ENCODE data around the gene ADGRL1.
"Not testable (repeated sequence)": the region's sequence is repeated elsewhere in the genome, so short reads cannot be mapped to it uniquely, and the experiment has no call there.

The ADGRL1 gene

DNA sequence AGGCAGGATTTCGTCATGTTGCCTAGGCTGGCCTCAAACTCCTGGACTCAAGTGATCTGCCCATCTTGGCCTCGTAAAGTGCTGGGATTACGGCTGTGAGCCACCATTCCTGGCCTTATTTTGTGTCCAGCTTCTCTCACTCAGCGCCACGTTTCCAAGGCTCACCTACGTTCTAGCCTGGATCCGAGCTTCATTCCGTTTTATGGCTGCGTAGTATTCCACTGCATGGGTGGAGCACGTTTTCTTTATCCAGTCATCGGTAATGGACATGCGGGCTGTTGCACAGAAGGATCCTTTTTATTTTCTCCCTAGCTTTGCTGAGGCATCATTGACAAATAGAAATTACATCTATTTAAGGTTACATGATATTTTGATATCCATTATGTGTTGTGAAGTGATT lies 16.6 kb downstream of the ADGRL1 start:
- no peak for DNase-seq (ENCODE audit: low spot score)

DNA sequence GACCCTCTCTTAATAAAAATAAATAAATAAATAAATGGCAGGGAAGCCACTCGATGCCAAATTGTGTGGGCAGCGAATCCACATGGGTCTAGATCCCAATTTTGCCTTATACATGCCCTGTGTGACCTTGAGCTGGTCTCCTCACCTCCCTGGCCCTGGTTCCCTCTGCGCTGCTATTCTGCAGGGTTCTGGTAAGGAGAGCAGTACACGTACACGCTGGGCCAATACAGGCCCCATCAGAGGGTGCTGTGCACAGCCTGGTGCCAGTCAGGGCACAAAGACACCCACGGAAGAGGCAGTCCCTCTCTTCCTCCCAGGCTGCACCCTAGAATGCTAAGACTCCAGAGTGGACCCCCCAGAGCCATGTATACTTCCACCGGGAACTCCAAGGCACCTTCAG lies 17.9 kb downstream of the ADGRL1 start:
- not testable (repeated sequence) for DNase-seq (ENCODE audit: low spot score)

DNA sequence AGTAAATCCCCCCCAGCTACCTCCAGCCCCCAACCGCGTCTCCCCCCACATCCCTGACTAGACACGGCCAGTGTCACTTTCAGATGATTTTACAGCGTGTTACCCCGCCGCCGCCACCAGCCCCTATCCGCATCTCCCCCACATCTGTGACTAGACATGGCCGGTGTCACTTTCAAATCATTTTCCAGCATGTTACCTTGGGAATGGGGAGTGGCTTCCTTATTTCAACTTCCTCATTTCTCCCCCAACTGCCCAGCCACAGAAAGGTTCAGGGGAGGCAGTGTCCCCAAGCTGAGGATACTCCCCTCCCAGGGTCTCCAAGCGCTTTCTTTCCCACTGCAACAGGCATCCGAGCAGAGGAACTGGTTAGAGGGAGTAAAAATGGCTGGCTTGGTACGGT lies 18.4 kb downstream of the ADGRL1 start:
- no peak for DNase-seq (ENCODE audit: low spot score)

DNA sequence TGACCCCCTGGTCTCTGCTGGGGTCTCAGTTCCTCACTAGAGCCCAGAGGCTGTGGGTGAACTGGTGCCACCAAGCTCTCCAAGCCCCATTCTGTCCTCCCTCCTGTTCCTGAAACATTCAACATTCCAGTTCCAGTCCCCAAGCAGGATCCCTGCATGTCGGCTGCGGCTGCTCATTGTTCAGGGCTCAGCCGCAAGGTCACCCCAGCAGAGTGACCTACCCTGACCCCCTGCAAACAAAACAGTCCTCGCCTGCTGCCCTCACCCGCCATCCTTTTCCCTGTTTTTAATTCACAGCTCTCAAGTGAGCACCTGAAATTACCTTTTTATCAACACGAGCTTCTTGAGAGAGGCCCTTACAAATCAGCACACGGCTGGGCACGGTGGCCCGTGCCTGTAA lies 19.3 kb downstream of the ADGRL1 start:
- DNase-seq (ENCODE audit: low spot score), result not testable (repeated sequence)

DNA sequence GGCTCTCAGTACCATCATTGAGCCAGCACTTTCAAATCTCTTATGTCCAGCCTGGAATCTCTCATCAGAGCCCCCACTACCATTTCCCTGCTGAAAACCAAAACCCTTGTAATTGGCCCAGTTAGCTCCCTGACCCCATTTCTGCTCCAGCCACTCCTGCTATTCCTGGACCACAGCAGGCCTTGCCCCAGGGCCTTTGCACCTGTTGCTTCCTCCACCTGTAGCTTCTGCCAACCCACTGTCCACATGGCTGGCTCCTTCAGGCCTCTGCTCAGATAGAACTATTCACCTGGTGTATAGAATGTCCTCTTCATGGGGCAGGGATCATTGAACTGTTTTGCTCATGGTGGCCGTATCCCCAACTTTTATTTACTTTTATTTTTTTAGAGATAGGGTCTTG lies 20.3 kb downstream of the ADGRL1 start:
- DNase-seq (ENCODE audit: low spot score), result not testable (repeated sequence)

DNA sequence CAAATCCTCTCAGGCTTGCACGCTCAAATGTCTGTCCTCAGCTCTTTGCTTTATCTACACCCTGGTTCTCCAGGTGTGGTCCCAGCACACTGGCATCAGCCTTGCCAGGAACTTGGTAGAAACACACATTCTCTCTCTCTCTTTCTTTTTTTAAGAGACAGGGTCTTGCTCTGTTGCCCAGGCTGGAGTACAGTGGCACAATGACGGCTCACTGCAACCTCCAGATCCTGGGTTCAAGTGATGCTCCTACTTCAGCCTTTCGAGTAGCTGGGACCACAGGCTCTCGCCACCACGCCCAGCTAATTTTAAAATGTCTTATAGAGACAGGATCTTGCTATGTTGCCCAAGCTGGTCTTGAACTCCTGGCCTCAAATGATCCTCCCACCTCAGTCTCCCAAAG lies 20.8 kb downstream of the ADGRL1 start:
- DNase-seq (ENCODE audit: low spot score), result no peak

DNA sequence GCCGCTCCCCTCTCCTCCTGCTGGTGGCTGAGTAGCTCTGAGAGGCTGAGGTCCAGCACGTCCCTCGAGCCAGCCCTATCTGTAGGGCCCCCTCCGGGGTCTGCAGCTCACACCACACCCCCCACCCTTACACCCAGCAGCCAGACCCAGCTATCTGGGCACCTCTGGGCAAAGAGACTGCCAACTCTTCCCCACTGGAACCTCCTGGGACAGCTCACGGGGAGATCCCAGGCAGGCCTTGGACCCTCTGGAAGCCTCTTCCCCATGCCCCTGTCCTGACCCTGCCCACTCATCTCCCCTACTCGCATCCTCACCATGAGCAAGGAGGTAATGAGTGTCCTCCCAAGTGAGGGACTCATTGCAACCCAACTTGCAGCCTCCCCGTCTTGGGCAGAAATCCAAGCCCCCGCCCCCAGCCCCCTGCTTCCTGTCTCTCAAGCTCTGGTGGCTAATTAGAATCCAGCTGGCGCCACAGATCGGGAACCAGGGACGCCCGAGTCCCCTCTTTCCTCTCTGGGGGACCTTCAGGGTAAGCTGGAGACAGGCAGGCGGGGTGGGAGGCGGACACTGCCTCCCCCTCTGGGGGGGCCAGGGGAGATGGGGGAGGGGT lies 22.1 kb downstream of the ADGRL1 start:
- no peak for DNase-seq (ENCODE audit: low spot score)

DNA sequence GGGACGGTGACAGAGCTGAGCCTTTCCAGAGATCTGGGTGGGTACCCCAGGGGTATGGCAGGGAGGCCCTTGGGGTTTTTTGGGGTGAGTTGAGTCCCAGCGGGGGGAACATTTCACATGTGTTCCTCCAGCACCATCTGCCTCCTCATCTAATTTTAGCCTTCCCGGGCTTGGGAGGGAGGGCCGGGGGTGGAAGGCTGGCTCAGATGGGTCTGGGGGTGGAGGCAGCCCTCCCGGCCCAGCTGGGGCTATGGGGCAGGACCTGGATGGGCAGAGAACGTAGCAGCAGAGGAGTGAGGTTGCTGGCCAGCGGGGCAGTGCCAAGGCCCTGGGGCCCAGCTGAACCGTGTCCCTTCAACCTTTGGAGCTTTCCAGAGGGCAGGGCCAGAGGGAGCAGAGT lies 23.5 kb downstream of the ADGRL1 start:
- no peak for DNase-seq (ENCODE audit: low spot score)

DNA sequence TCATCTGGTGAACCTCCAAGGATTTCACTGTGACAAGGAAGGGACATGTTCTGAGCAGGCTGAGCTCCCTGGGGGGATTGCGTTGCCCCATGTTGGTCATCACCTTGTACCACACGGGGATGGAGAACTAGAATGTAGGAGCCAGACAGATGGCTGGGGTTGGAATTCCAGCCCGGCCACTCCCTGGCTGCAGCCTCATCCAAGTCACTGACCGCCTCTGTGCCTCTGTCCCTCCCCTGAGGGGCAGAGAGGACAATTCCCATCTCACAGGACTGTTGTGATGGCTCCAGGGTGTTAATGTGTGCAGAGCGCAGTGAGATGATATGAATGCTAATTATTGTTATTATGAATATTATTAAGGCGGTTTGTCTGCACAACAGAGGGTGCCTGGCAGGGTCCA lies 24.1 kb downstream of the ADGRL1 start:
- no peak for DNase-seq (ENCODE audit: low spot score)

DNA sequence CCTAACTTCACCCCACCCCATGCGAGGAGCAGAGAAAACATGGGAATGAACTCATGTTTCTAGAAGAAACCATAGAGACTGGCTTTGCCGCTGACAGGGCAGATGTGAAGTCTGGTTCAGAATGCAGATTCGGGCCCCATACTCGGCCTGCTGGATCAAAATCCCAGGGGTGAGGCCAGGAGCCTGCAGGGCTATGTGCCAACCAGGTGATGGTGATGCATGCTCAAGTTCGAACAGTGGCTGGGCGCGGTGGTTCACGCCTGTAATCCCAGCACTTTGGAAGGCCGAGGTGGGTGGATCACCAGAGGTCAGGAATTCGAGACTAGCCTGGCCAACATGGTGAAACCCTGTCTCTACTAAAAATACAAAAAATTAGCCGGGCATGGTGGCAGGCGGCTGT lies 24.8 kb downstream of the ADGRL1 start:
- not testable (repeated sequence) for DNase-seq (ENCODE audit: low spot score)

DNA sequence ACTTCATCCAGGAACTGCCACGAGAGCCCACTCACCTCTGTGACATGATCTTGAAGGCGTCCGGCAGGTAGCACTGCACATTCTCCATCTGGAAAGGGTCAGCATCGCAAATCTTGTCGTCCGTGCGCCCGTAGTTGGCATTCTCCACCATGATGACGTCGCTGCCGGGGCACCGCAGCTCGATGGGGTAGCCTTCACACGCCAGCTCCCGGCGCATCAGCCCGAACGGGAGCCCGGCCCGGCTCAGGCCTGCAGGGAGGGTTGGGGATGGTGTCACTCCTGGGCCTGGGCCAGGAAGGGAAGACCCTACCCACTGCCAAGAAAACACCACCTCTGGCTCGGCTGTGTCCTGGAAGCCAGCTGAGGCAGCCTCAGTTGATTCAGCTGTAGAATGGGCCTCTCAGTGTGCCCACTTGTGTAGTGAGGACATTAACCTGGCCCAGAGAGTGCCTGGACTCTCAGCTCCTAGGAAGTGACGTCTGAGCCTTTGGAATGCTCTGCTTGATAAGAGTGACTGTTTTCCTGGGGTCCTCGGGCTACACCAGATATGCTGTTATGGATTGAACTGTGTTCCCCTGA lies 28.4 kb downstream of the ADGRL1 start:
- no peak for DNase-seq (ENCODE audit: low spot score)

DNA sequence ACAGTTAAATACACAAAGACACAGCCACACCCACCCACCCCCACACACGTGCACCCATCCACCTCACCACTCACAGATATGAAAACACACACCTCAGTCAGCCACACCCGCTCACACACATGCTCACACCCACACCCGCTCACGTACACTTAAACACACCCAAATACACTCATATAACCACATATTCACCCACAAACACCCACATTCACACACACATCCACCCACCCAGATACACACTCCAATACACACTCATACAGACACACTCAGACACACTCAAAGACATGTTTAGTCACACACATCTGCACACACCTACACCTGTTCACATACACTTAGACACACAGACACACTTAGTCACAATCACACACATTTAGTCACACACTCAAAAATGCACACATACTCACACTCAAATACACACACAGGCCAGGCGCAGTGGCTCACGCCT lies 30.6 kb downstream of the ADGRL1 start:
- no peak for DNase-seq (ENCODE audit: low spot score)

DNA sequence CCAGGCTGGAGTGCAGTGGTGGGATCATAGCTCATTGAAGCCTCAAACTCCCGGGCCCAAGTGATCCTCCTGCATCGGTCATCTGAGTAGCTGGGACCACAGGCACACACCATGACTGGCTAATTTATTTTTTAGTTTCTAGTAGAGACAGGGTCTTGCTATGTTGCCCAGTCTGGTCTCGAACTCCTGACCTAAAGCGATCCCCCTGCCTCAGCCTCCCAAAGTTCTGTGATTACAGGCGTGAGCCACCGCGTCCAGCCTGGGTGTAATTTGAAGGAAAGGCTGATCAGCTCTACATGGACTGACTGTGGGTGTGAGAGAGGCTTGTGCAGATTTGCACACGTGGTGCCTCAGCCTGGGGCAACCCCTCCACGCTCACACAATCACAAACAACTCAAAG lies 31.1 kb downstream of the ADGRL1 start:
- DNase-seq (ENCODE audit: low spot score), result no peak

DNA sequence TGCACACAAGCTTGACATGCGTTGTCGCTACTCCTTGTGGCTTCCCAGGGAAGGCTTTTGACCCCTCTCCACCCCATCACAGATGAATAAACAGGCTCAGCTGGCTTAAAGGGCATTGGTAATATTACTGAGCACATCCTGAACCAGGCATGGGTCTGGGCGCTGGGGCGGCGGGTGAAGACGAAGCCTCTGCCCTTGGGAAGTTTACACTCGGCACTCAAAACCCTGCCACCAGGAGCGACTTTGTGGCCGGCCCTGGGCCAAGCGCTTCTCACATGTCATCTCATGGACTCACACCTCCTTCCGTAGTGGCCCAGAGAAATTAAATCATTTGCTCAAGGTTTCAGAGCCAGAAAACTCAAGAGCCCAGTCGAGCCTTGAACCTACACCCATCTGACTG lies 37.0 kb downstream of the ADGRL1 start:
- DNase-seq (ENCODE audit: low spot score), result no peak

DNA sequence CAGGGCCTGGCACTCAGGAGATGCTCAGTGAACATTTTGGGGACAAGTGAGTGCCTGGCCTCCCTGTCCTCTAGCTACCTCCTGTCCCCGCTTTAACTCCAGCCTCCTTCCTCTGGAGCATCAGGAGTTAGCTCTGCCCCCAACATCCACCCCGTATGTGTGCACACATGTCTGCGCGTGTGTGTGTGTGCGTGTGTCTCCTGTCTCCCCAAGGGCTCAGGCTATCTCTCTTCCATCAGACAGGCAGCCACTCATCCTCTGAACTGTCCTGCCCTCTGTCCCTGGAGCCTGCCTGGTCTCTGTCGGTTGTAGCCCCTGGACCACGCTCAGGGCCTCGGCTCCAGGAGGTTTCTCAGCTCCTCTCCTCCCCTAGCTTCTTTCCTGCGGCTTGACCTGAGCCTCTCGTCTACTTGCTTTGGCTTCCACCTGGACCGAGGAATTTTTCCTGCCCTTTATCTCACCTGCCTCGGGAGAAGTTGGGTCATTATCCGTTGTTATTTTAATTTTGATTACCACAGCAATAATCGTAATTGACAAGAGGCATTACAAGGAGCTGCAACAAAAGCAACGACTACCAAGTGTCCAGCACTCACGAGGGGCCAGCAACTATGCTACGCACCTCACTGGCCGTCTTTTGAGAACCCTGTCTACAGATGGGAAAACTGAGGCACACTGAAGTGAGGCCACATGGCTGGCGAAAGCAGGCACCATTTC lies 37.6 kb downstream of the ADGRL1 start:
- DNase-seq (ENCODE audit: low spot score), result no peak

DNA sequence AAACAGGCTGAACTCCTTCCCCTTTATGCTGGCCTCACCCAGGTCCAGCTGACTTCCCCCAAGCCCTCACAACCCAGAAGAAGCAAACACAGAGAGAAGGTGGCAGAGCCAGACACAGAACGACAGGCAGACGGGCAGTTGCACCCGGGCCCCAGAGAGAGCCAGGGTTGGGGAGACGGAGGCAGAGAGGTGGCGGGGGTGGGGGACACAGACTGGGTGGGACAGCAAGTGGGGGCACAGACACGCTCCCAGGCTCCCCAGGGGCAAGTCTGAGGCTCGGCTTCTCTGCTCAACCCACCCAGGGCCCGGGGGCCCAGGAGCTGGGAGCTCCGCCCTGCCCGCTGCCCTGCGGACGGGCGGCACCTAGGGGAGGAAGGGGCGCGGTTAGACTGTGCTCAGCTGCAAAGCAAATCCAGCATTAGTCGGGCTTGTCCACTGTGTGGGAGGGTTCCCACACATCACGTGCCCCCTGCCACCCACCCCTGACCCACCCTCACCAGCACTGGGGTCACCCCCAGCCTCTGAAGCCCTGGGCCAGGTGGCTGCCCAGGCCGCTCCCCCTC lies 38.3 kb downstream of the ADGRL1 start:
- DNase-seq (ENCODE audit: low spot score), result no peak

DNA sequence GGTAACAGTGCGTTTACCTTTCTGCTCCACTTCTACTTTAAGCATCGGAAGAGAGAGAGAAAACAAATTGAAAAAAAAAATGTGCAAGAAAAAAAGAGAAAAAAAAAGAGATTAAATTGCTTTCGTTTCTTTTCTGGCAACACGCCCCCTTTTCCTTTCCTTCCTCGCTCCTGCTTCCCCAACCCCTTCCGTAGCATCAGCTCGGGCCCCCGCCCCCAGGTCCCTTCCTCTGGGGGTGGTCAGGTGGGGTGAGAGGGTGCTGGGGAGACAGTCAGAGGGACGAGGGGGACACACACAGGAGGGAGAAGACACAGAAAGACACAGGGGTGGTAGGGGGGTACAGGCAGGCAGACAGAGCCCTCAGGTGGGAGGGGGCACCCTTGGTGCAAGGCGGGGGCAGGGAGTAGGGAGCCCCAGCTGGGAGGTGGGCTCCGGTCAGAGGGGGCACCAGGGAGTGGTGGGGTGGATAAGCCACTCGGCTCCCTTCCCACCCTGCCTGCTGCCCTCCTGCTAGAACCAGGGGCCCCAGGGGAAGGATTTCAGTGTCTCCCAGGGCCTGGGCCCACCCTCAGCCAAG lies 38.9 kb downstream of the ADGRL1 start:
- no peak for DNase-seq (ENCODE audit: low spot score)

DNA sequence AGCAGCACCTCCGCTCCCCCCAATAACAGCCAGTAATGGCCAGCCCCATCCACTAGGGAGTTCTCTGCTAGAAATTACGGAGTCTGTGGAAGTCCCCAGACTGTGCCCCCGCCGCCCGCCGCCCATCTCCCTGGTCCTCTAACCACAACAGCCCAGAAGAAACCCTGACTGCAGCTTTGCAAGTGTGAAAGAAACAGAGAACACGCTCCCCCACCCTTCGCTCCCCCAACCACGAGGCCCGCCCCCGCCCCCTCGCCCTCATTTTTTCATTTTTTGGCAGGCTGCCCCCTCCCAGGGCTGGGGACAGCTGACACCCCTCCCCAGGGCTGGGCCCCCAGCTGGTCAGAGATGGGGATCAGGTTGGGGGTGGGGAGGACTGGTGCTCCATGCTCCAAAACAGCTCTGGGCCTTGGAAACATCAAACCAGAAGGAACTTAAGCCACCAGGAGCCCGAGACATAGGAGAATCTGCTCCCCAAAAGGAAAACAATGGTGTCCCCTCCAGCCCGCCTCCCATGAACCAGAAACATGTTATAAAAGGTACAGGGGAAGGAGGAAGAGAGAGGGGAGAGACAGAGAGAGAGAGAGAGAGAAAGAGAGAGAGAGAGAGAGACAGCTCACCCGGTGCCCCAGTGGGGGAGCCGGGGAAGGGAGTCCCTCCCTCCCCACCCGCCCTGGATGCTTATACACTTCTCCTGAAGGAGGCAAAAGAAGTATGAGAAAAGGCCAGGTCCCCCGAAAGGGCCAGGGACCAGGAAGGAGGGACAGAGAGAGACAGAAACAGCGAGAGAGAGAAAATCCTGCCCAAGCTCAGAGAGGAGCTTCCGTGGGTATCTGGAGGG lies 39.8 kb downstream of the ADGRL1 start:
- DNase-seq (ENCODE audit: low spot score), result no peak

DNA sequence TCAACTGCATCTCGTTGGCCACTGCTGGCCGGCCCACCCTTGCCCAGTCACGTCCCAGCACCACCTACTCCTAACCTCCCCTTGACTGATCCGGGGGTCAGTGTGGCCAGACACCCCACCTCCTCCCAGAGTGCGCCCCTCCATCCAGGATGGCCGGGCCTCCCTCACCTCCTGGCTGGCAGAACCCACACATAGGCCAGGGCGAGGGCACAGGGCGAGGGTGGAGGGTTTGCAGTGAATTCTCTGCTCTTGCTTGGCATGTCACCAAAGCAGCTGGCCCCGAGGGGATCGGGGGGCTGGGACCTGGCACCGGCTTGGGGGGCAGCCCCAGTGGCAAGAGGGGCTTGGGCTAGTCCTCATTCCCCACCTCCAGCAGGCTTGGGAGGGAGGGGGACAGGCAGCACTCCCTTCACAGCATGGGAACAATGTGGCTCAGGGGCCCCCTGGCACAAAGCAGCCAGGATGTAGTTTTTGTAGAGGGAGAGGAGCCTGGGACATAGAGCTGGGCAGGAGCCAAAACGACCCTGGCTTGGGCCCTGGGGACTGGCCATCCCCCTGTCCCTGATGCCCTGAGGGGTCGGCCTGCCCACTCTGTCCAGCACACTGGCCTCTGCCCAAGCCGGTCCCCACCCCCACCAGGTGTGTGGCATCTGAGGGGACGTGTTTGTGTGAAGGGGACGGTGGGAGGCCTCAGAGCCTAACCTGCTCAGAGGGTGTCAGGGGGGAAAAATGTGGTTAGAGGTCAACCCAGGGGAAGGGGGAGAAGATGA lies 41.1 kb downstream of the ADGRL1 start:
- no peak for DNase-seq (ENCODE audit: low spot score)

DNA sequence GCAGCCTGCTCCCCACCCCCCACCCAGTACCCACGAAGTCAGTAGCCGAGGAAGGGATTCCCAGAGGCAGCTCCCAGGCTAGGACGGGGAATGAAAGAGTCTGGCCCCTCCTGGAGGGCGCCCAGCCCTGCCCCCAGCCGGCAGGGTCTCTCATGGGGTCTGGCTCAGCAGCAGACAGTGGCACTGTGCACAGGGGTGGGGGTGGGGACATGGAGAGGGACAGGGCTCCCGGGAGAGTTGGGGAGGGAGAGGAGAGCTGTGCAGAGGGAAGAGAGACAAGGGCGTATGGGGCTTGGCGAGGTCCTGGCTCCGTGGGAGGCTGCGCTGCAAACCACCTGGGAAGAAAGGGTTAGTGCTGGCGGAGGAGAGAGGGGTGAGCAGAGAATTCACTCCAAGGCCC lies 41.9 kb downstream of the ADGRL1 start:
- no peak for DNase-seq (ENCODE audit: low spot score)

DNA sequence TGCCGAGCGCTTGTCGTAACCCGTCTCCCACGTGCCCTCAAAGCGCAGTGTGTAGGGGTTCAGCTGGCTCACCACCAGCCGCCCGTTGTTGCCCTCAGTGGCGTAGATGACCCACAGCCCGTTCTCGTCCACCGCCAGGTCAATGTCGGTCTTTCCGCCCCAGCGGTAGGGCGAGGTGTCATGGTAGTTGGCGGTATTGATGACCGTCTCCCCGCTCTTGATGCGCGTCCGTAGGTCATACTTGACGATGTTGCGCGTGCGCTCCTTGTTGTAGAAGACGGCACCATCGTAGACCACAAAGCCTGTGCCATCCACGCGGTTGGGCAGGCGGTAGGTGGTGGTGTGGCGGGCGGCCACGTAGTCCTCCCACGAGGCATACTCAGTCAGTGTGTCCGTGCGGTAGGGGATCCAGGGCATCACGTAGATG lies 43.1 kb downstream of the ADGRL1 start:
- DNase-seq (ENCODE audit: low spot score), result no peak

Data from HuH-7 (cell line).